NCI-H226 (cell line): ENCODE measurements around the gene DLX2.

Source experiments
- DNase-seq: peaks from one replicate; pipeline ENCODE4 v3.0.0-alpha.2; 2015

Gene DLX2

DNA sequence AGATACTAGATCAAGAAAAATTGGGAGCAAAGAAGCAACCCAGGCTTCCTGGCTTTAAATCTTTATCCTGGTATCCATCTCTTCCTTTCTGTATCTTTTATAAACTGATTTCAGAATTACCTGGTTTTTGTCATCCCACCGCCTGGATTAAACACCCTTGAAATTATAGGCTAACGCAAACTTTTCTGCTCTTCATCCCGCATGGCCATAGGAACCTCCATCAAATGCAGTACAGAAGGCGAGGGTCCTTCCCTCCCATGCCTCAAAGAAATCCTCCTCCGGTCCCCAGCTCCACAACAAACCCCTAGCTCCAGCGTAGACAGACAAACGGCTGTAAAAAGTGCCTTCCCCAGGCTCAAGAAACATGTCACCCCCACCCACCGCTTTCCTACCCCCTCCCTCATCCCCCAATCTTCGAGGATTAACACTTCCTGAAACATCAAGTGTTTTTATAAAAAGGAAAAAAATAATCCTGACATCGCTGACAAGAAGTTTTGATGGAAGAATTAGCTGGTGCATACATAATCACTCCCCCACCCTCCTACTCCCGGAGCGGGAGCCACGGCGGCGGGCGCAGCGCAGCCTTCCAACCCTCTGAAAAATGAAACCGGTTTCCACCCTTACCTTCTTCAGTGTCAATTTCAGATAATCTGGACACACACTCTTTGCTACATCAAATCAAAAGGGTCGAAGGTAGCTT is 9.8 kb downstream of the DLX2 start:
- DNase-seq: no peak

DNA sequence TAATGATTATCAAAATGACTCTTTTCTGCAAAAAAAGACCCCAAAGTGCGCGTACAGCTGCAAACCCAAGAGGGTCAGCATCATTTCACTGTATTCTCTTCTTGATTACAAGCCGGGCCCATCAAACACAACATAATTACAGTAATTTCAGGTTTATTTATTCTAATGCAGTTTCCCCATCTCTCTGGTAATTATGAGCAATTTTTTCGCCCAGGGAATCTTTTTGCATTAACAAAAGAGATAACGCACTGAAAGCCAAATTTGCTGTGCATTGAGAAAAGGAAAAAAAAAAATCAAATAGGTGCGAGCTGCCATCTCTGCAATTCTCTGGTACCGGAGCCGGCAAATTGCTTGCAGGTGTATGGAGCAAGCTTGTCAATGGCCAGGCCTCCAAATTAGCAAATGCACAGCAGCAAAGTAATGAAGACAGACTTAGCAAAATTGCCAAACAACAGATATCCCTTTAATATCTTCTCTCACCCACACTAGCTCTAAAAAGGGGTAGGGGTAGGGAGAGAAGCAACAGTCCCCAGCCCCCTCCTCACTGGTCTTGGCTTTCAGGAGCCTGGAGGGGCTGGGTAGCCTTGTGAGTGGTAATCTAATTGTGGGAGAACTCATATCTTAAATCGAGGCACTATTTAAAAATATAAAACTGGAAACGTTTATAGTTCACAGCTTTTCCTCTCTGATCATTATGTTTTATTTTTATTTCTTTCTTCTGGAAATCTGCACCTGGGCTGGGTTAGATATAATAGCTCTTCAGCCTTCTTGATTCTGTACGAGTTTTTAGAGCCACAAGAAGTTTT is 10.7 kb downstream of the DLX2 start:
- DNase-seq: no peak

DNA sequence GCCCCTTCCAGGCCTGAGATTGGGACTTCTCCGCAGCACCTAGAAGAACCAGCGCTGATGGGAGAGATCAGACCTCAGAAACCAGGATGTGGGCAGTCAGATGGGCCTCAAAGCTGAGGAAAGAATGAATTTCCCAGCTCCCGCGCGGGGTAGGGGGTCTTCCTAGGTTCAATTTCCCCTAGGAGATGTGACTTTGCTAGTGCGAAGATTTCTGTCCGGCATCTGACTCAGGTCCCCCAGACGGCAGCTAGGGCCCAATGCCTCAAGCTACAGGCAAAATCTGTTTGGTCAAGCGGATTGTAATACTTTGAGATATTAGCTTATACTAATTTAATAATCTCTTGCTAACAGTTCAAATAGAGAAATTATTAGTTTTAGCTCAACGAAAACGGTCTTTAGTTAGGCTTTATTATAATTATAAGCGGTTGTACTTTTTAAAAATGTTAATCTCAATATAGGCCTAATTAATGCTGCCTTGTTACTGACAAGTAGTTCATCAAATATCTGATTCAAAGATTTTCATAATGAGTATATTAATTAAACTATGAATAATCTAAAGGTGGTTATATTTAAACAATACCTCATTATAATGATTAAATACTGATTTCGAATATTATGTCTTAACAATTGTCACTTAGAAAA is 11.6 kb downstream of the DLX2 start:
- DNase-seq: no peak

DNA sequence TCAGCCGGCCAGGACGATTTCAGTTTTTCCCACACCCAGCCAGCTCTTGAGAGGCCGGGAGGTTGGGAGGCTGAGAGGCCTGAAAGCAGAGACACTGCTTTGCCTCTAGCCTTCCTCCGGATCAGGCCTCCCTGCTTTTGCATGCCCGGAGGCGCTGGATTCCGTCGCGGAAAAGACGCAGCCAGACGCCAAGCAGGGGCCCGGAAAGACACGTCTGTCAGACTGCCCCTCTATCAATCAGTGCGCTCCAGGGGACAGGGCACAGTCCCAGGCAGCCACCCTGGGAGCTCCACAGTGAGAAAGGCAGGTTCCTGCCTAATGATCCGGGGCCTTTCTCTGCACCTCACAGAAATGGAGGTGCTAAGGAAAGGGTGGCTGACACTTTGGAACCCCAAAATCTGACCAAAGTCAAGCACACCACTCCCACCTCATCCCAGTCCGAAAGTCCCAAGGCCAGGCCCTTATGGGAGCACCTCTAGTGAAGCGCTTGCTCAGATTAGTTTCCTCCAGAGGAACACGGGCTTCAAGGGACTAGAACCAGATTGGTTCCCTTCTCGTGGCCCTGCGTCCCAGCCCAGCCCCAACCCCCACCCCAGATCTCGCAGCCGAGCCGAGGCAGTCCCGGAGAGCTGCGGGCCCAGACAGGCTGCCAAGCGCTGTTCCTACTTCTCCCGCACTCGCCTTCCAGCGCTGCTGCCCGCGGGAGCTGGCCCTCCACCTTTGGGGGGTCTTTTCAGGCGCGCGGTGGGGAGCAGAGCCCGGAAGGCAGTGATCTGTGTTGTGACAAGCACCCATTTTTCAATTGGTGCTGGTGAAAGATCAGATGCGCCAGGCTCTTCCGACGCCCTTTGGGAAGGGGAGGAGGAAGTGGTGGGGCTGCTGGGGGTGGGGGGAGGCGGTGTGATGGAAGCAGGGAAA is 12.4 kb downstream of the DLX2 start:
- no peak for DNase-seq

DNA sequence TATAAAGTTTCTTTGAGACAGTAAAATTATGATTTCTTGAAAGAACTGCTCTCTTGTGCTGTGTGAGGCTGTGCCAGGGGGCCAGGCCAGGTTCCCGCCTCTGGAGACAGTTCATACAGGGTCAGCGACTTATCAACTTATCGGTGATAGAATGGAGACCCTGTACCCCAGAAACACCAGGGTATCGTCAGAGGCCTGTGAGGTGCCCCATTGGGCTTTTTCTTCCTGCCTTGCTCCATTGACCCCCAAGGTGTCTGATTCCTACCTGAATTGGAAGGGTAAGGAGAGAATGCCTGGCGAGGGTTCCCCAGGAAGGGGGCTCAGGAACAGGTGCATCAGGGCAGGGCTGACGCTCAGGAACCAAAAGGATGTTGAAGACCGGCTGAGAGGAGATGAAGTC is 13.1 kb downstream of the DLX2 start:
- no peak for DNase-seq

DNA sequence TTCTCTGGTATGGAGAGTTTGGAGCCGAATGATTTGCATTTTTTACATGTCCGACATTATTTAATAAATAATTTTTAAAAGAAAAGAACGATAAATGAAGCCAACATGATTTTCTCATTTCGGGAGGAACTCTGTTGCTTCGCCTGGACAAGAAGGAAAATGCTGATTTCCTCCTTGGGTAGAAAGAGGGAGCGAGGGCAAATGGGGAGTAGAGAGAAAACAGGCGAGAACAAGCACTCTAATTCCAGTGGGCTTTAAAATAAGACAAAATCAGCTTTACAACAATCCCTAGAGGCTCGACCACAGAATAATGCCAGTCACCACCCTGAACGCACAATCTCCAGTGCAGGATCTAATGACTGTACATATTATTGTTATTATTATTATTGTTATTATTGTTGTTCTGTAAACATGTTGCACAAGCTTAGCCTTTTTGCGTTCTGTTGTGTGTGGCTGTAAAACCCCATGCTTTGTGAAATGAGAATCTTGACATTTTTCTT is 13.6 kb downstream of the DLX2 start:
- no peak for DNase-seq

DNA sequence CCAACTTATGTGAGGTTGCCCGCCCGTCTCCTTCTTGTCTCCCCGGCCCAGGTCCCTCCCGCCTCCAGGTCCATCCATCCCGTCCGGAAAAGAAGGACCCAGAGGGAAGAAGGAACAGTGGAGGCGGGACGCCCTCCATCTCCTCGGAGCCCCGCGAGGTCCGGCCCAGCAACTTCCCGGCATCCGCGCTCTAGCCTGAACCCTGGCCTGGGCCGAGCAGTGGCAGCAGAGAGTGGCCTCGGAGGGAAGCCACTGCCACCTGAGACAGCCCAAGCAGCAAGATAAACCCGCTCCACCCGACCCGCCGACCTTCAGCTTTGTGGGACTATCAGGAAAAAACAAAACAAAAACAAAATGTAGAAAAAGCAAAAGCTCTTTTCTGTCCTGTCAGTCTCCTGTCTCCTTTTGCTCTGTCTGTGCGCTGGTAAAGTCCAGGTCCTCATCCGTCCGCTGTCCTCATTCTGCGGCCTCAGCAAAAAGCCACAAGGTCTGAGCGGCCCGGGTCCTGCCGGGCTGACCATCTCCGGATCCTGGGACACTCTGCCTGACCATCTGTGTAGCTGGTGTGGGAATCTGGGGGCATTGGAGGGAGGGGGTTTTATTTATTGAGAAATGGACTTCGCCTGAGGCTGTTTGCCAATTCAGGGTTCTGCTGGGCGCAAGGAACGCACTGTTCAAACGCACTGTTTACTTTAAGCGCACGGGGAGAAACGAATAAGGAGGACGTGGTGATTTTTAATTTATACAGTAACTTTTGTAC is 14.3 kb downstream of the DLX2 start:
- no peak for DNase-seq

DNA sequence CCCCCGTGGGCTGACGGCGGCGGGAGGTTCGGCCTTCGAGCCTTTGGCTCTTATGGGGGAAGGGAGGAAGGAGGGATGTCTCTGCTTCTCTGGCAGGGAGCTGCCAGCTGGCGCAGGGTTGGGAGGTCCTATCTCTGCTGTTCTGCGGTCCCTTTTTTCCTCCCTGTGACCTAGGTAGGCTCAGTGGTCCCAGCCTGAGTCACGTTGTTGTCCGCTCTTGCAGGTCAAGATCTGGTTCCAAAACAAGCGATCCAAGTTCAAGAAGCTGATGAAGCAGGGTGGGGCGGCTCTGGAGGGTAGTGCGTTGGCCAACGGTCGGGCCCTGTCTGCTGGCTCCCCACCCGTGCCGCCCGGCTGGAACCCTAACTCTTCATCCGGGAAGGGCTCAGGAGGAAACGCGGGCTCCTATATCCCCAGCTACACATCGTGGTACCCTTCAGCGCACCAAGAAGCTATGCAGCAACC is 14.9 kb downstream of the DLX2 start:
- no peak for DNase-seq

DNA sequence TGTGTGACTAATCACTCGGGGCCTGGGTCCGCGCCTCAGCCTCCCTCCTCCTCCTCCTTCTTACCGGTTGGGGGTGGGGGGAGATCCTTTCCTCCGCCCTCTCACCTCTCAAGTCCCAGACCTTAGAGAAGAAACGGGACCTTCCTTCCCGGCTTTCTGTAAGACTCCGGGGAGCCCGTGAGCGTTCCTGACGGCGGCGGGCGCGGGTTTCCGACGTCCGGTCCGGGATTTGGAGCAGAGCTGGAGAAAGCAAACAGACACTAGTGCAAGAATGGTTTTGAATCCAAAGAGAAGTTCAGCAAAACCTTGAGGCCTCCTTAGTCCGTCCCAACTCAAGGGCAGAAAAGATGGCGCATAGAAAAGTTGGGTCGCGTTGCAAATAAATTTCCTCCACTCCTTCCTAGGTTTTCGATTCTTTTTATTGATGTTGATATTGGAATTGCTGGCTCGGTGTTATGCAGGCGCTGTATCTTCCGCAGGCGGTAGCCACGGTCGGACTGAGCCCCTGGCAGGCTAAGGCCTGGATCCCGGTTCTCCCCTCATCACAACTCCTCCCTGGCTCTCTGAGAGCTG is 15.4 kb downstream of the DLX2 start:
- no peak for DNase-seq

DNA sequence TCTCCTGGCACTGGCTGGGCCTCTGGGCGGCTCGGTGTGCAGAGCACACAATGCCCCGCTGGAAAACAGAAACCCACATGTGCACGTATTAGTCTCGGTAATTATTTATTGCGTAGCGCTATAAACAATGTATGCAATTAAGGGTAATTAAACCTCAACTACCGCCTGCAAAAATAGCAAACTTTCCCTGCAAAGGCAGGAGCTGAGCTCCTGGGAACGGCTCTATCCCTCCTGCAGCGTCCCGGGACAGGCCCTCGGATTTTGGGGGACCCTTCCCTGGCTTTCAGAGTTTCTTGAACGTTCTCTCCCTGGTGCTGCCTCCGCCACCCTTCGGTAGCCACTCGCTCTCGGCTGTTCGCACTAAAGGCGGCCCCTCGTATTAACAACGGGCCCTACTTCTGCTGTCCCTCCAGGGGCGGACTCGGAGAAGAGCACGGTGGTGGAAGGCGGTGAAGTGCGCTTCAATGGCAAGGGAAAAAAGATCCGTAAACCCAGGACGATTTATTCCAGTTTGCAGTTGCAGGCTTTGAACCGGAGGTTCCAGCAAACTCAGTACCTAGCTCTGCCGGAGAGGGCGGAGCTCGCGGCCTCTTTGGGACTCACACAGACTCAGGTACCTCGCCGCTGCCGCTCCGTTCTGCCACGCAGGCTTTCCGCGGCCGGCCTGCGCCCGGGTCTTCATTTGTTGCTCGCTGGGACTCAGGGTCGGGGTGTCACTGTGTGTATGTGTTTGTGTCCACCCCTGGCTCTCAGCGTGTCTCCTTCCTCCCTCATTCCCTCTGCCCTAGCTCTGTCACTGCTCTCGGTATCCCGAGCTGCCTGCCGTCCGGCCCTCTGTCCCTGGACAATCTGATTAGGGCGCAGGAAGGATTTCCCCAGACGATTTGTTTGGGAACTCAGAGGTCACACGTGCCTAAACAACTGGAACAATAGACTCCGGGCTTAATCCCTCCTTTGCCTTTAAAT is 16.2 kb downstream of the DLX2 start:
- DNase-seq: no peak

DNA sequence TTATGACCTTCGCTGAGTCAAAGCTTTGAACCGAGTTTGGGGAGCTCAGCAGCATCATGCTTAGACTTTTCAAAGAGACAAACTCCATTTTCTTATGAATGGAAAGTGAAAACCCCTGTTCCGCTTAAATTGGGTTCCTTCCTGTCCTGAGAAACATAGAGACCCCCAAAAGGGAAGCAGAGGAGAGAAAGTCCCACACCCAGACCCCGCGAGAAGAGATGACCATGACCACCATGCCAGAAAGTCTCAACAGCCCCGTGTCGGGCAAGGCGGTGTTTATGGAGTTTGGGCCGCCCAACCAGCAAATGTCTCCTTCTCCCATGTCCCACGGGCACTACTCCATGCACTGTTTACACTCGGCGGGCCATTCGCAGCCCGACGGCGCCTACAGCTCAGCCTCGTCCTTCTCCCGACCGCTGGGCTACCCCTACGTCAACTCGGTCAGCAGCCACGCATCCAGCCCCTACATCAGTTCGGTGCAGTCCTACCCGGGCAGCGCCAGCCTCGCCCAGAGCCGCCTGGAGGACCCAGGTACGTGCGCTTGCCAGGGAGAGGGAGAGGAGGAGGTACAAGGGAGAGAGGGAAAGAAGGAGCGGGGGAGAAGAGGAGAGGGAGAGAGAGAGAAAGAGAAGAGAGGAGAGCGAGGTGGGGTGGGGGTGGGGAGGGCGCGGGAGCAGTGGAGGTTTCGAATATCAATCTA is 17.1 kb downstream of the DLX2 start, which contains the start of gene DLX1:
Gene DLX1 (plus strand): TSS at position 48 of the 700 bp plus-strand sequence. CDS start 171 bp downstream, at position 219.
- DNase-seq: no peak

DNA sequence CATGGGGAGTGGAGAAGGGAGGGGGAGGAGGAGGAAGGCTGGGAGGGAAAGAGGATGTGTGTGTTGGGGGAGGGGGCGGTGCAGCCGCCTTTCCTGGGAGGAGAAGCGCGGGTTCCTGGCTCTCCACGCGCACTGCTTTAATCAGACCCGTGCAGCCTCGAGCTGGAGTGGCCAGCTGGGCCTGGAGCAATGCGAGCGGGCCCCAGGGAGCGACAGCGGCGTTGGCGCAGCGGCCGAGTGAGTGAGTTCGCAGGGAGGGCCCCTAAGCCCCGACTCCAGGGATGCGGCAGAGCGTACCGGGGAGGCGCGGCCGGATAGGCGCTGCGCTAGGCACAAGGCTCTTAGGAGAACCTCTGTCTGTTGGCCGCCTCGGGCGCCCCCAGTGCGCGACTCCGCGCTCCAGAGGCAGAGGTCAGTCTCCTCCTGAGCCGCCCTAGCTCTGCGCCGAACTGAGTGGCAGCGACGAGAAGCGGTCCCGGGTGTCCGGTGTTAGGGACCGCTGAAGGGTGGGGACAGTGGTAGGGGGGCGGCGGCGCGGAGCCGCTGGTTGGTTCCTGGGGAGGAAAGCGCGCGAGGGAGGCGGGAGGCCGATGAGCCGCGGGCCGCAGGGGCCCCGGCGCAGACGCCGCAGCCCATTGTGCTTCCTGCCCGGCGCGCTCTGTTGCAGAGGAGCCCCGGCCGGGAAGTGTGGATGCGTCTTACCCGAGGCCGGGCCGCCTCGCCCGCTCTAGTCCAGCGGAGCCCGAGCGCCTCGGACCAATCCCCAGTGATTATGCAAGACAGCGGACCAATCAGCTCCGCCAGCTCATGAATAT is 17.8 kb downstream of the DLX2 start:
- DNase-seq: peak; percentile 98

DNA sequence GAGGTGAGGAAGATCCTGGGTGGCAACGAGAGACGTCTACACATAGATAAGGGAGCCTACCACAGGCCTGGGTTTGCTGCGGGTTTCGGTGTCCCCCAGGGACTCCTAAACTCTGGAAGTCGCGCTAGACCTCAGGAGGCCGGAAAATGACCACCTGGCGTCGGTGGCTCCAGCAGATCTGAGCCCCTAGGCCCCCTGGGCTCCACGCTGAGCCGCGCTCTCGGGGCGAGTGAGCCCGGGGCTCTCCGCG is 18.4 kb downstream of the DLX2 start:
- no peak for DNase-seq

DNA sequence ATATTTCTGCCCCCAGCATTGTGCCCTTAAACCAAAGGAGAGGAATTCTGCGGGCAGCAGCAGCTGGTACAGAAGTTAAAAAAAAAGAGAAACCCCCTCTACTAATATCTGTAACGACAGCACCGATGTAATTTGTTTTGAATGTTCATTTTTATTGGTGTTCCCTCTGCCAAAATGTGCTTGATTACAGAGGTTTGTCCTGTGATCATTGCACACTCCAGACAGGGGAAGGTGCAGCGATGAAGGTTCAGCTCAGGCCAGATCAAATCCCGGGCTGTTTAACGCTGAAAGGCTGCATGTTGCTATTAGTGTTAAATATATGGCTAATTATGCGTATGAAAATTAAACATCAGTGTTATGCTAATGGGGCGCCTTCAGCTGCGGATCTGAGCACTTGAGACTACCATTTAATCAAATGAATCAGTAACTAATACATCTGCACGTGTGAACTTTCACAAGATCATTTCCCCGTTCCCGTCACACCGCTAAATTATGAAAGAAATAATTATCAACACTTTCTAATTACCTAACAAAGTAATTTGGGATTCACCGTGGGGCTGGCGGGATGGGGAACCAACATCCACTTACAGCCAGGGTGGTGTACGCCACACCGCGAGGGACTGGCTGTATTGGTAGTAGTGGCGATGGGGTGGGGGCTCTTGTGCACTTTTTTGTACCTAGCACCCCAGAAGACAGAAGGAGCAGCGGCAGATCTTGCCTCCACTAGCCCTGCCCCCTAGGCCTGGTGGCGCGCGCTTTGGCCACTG is 18.9 kb downstream of the DLX2 start:
- DNase-seq: no peak

DNA sequence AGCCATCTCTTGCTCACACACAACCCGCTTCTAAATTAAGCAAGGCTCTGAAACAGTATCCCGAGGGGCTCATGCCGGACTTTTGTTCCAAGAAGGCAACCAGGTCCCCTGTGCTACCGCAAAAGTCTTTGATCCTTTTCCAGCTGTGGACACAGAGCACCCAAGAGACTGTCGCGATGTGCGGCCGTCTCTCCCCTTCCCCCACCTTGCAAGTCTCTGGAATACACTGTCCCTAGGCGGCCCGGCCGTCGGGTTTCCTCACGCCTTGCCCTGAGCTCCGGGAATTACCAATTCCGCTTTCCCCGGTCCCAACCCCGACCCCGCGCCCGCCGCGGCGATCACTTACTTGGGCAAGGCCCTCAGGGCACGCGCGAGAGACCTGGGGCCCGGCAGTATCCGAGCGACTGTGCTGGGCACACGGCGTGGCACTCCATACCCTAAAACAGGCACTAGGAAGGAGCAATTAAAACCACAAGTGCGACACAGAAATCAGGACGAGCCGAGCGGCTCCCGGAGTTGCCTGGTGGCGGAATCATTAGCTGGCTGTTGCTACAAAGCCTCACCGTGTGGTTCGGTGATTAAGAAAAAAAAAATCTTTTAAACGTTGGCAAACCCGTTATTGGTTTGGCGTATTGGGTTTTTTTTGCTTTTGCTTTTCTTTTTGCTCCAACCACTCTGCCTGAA is 19.6 kb downstream of the DLX2 start:
- DNase-seq: no peak

DNA sequence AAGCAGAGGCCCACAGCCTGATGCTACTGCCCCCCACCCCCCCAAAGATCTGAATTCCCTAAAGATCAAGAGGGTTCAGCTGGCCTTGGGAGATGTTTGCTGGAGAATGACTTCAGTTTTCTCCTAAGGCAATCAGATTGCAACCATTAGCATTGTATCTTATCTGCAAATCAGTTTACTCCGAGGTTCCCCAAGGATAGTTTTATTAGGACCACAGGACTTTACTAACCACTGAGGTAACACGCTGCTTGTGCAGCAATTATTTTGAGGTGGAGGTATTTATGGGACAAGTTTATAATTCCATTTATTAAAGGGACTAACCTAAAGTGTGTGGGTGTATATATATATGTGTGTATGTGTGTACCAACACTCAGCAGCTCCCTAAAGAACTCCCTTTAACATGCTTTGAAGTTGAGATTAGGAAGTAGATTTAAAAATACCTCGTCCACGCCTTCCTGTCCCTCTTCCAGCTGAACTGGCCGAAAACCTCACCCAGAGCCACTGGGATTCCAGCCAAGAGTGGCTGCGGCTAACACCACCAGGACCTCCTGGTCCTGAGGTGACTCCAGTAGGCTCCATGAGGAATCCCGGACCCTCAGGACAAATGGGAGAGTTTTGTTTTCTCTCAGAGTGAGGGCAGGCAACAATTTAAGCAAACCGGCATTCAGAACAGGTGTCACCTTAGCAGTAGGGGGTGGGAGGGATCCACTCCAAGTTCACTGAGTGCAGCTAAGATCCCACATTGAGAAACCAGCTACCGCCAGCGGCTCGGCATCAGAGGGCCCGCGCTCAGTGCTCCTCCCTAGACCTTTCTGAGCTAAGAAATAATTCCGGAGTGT is 20.4 kb downstream of the DLX2 start:
- DNase-seq: no peak
